Inferior parietal cortex (tissue), 1 donor: Measurements from ENCODE around the gene KRT86.

Experiments
- DNase-seq: peaks from one replicate; pipeline ENCODE4 v3.0.0-alpha.2; 2016; ENCODE audit errors: extremely low spot score

Gene KRT86

DNA sequence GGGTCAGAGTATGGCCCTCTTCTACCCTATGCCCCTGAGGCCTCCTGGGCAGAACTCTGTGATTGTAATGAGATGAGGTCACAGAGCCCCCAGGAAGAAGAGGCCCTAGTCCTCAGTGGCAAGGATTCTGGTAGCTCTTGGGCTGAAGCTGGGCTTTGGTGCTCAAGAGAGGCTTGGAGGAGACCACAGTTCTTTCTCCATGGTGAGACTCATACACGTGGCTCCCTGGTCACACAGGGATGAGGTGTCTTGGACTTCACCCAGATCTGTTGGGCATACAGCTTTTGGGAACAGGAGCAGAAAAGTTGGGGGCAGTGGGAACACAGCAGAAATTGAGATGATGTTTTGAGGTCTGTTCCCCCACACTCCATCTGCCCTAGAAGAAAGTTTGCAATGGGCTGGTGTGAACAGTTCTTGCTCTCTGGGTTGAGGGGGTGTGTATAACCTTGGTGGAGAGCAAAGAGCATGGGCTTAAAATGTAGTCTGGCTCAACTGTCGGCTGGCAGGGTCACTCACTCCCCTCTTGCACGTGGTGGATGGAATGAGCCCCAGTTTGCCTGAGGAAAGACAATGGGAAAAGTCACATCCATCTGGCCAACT, at the start of gene KRT86:
TSS of gene KRT86 (plus strand) at position 125 of the 600 bp plus-strand sequence. CDS start 27,272 bp downstream, outside the sequence.
- DNase-seq, result no peak

DNA sequence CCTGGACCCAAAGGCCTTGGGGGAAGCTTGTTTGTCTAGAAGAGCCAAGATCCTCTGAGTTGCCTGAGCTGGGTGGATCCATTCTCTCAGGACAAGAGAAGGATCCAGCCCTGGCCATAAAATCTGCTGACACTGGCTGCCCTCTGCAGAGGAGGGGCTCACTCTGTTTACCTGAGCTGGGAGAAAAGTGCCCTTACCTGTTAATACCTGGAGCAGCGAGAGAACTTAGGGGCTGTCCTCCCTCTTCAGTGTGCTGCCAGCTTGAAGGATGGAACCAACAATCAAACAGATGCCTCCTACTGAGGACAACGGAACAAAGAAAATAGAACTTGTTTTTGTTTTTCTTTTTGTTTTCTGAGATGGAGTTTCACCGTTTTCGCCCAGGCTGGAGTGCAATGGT, 48.7 kb upstream of the KRT86 start:
- DNase-seq, result no peak

DNA sequence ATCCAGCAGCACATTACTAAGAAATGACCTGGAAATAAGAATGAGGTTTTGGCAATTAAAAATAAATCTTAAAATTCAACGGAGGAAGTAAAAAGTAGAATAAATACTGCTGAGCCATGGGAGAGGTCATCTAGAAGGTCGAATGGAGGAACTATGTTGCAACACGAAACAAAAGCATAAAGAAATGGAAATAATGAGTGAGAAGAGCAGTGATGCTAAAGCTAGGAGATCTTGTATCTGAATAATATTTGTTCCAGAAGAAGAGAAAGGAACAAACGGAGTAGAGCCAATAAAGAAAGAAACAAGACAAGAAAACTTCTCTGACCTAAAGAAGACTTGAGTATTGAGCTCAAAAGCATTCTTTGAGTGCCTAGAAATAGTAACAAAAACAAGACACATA, 48.0 kb upstream of the KRT86 start:
- DNase-seq, result no peak

DNA sequence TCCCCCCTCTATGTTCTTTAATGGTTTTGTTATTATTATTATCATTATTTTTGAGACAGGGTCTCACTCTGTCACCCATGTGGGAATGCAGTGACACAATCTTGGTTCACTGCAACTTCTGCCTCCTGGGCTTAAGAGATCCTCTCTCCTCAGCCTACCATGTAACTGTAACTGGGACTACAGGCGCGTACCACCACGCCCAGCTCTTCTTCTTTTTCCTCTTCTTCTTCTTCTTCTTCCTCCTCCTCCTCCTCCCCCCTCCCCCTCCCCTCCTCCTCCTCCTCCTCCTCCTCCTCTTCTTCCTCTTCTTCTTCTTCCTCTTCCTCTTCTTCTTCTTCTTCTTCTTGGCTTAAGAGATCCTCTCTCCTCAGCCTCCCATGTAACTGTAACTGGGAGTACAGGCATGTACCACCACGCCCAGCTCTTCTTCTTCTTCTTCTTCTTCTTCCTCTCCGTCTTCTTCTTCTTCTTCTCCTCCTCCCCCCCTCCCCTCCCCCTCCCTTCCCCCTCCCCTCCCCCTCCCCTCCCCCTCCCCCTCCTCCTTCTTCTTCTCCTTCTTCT, 46.8 kb upstream of the KRT86 start:
- no peak for DNase-seq

DNA sequence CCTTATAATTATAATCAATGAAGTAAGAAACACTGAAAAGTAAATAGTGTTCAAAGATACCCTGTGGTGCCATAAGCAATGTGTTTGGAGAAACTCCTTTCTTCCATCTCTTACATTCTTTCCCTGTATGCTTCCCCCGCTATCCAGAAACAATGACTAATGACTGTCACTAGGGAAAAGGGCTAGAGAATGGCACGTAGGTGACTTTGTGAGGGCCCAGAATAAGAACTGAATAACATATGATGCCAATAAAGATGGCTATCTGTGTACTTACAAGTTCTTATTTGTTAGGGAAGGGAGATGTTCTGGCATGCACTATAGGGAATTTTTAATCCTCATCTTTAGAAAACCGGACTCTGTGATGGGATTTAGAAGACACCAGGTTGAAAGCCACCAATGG, 46.1 kb upstream of the KRT86 start:
- no peak for DNase-seq

DNA sequence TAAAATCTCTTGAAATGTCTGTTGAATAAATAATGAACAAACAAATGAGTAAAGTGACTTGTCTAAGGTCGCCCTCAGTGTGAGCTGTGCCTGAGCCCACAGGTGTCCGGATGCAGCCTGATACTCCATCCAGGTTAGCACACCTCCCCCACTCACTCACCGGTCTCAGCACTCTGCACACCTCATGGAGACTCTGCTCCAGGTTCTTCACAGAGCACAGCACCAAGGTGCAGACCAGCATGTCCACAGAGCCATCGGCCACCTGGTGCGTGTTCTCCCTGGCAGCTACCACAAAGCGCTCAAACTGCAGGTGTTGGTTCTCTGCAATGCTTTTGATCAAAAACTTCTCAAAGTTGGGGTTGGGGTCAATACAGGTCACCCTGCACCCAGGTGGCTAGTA, 45.5 kb upstream of the KRT86 start:
- DNase-seq, result no peak

DNA sequence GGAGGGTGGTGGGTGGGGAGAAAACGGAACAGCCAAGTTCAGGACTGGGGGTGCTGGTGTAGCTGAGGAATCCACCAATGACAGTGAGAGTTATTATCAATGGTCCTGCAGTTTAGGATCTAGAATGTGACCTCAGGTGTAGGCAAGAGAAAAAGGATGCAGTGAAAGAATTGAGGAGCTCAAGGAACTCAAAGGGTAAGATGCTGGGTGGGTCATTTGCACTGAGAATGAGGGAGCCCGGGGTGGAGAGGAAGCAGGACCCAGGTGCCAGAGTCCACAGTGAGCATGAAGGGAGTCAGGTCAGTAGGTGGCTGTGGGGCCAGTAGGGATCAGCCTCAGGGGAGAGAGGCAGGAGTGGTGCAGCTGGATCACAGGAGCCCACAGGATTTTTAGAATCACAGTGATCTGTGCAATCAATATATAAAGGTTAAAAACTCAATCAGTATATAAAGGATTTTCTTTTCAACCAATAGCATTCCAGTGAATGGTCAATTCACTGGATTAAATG, 44.6 kb upstream of the KRT86 start:
- no peak for DNase-seq

DNA sequence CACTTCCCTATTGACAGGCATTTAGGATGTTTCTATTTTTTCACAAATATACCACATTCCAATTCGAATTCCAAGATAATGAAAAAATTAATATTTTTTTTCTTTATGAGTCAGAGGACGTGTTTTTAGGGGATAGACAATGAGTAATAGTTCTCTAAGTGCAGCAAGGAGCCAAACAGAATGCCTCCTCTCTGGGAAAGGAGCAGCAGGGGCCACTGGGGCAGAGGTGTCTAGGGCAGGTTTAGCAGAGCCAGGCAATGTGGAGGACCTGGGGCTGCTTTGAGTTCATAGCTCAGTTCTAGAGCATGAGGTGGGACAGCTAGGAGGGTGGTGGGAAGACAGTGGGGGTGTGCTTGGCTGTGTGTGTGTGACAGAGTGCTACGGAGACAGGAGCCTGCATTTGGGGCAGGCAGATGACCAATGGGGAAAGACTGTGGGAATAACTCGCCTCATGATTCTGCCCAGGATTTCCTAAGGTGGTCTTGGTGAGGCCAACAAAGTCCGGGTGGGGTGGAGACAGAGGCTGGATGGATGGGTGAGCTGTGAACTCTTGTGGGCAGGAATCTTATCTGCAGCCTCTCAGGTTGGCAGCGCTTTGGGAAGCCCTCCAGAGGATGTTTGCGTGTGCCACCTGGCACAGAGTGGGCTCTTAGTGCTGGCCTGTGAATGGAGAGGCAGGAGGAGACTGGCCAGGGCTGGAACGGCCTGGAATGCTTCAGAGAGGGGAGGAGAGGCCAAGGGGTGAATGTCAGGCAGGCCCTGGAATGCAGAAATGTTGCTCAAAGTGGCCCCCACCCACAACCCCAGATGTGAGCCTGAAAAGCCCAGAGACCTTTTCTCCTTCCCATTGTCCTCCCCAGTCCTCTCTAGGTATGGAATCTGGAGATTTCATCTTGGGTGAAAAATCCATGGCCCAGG, 43.8 kb upstream of the KRT86 start:
- no peak for DNase-seq

DNA sequence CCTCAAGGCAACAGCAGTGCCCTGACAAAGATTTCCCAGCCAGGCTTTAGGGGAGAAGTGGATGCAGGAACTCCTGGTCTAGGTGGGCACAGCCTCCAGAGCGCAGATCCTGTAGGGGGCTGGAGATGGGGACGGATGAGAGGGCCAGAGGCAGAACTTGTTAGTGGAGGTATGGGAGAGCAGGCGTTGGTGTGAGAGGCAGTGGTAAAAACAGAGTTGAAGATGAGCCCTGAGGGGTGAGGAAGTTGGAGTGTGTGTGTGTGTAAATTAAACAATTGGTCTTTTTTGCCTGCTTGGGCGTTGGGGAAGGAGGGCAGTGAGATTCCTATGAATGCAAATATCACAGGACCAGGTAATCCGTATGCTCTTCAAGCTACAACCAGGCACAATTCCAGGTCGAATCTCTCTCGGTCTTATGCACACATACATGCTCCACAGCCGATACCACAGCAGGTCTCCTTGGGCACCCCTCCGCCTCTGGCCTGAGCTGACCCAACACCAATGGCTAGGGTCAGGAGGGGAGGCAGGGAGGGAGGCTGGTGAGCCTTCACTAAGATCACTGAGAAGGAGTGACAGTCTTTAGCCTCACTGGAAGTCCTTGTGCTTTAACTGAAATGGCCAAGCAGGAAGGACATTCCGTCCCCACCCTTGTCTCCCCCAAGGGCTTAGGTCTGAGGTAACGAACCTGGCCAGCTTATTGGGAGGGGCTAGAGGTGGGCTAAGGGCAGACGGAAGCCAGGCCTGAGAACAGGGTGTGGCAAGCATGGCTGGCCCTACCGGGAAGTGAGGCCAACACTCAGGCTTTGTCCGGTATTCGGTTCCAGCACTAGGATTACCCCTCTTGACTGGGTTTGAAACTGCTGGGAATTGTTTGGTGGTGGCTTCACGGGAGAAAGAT, 42.9 kb upstream of the KRT86 start:
- DNase-seq, result no peak

DNA sequence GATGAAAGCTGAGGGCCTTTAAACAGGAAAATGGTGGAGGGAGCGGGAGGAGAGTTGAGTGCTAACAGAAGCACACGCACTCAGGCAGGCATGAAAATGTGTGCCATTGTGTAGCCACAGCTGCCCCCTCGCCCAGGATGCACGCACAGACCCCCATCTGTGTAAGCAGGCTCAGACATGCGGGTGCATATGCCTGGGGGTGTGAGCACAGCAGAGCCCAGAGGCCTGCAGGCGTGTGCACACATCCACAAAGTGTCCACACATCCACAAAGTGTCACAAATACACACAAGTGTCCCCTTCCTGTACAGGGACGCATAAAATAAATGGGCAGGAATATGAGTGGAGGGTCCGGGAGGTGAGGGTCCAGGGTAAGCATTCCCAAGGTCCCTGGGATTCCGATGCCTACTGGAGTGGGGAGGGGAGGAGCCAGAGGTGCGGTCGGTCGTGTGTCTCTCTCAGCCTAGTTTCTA, 42.2 kb upstream of the KRT86 start:
- no peak for DNase-seq

DNA sequence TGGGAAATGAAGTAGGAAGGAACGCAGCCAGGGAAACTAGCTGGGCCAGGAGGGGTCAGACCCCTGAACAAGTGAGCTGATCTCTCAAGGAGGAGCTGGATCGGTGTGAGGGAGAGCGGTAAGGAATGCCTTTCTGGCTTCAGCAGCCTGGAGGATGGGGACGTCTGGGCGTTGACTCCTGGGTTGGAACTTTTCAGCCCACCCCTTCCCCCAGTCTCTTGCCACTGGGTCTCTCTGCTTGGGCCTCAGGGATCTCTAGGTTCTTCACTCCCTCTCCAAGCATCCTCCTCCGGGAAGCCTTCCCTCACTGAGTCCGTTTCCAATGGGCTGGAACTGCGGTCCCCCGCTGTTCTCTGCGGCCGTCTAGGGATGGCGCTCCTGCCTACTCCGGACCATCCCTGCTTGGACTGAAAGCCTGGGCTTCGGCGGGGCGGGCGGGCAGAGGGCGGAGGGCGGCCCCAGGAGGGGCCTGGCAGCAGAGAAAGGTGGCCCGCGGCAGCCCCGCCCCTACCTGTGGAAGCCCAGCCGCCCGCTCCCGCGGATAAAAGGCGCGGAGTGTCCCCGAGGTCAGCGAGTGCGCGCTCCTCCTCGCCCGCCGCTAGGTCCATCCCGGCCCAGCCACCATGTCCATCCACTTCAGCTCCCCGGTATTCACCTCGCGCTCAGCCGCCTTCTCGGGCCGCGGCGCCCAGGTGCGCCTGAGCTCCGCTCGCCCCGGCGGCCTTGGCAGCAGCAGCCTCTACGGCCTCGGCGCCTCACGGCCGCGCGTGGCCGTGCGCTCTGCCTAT, 41.6 kb upstream of the KRT86 start, which contains the start of gene KRT7:
TSS of gene KRT7 (plus strand) at position 570 of the 788 bp plus-strand sequence. CDS start at position 624, 54 bp downstream.
- DNase-seq, result no peak

DNA sequence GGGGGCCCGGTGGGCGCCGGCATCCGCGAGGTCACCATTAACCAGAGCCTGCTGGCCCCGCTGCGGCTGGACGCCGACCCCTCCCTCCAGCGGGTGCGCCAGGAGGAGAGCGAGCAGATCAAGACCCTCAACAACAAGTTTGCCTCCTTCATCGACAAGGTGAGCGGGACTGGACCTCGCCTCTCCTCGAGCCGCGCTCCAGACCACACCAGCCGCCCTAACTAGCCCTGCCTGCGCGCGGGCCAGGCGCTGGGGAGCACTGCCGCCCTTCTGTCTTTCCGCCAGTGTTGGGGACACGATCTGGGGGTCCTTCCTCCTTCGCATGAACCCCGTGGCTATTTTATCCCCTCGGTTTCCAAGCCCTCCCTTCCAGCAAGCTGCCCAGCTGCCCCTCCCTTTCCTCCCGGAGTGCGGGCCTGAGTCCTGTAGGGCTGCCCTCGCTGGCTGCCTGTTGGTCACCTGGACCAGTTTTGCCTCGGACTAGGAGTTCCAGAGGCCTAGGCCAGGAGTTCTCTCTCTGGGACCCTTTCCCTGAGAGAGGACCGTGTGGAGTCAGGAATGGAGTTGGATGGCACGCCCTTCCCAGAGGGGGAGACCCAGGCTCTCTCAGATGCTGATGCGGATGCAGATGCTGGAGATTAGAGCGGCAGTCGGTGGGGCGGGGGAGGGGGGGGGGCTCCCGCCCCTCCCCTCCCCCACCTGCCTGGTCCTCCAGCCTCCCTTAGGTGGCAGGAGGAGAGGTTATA, 40.8 kb upstream of the KRT86 start:
- no peak for DNase-seq

DNA sequence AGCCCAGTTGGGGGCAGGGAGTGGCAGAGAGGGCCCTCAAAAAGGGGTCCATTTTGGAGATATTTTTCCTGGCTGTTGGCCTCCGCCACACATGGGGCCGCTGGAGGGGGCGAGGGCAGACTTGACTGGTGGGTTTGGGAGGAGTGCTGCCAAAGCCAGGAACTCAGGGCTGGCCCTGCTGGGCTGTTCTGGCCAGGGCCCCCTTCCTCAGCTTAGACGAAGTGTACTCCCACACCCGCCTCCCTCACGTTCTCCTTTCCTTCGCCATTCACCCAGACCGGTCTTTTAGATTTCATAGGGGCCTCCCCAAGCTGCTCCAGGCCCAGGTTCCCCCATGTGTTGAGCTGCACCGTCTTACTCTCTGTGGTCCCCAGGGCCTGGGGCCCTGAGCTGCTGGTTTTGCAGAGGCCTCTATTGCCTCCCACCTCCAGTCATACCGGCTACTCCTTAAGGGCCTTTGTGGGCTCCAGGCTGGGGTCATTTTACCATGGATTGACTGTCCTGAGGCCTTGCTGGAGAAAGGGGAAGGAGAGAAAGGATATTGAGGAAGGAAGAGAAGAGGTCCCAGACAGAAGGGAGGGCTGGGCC, 40.1 kb upstream of the KRT86 start:
- no peak for DNase-seq

DNA sequence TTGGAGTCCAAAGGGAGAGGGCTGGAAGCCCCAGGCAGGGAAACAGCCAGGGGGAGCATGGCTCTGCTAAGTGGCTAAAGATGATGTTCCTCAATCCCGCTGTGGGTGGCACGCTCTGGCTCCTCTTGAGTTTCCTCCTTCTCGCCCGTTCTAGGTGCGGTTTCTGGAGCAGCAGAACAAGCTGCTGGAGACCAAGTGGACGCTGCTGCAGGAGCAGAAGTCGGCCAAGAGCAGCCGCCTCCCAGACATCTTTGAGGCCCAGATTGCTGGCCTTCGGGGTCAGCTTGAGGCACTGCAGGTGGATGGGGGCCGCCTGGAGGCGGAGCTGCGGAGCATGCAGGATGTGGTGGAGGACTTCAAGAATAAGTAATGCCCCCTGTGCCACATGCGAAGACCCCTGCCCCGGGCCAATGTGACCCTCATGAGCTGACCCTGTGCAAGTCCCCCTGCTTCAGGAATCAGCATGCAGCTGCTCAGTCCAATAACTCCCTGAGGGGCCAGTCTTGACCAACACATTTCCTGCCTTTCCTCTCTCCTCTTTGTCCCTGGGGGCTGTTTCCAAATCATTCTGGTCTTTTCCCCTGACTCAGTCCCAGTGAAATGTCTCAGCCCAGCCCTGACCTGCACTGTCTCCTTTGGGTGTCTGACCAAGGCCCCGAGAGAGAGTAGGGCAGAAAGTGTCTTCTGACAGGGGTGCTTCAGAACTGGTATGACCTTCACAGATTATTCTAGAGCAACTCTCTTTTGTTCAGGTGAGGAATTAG, 39.3 kb upstream of the KRT86 start:
- no peak for DNase-seq

DNA sequence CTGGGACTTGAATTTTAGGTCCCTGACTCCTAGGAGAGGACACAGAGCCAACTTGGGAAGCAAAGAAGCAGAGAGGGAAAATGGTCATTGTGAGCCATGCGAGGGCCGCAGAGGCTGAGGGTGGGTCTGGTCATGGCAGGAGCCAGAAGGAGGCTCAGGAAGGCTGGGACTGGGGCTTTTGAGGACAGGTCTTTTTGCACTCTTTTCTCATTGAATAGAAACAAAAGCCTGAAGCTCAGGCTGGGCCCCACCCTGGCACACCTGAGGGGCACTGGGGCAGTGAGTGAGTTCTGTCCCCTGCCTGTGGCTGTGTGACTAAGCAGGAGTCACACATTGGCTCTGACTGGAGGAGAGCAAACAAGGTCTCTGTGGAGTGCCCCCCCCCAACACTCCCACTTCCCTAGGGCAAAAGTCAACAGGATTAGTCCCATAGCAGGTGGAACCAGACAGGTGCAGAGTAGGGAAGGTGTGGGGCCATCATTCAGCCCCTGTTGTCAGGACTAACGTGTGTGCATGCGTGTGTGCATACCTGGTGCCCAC, 38.6 kb upstream of the KRT86 start:
- DNase-seq, result no peak

DNA sequence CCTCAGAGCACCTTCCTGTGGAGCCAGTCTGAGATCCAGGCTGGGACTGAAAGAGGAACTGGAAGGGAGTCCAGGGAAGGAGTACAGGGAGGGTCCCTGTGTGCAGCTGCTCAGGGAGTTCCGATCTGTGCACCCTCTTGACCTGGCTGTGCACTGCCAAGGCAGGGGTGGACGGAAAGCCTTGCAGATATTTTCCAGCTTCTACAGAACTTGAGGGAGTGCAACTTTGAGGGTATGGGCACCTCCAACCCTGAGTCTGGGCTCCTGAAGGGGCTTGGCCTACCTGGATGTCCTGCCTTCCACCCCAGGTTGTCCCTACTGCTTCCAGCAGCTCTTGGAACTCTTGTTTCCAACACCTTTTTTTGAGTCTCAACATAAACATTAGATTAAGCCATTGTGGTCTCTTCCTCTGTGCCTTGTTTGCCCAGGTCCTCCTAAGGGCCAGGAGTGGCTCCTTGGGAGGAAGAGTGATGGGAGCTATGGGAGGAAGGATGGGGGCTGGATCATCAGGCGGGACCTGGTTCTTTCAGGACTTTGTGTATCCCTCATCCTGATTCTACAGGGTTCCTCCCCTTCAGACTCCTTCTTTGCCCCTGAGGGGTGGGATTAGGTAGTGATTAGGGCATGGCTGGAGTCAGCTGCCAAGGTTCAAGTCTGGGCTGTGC, 37.9 kb upstream of the KRT86 start:
- no peak for DNase-seq

DNA sequence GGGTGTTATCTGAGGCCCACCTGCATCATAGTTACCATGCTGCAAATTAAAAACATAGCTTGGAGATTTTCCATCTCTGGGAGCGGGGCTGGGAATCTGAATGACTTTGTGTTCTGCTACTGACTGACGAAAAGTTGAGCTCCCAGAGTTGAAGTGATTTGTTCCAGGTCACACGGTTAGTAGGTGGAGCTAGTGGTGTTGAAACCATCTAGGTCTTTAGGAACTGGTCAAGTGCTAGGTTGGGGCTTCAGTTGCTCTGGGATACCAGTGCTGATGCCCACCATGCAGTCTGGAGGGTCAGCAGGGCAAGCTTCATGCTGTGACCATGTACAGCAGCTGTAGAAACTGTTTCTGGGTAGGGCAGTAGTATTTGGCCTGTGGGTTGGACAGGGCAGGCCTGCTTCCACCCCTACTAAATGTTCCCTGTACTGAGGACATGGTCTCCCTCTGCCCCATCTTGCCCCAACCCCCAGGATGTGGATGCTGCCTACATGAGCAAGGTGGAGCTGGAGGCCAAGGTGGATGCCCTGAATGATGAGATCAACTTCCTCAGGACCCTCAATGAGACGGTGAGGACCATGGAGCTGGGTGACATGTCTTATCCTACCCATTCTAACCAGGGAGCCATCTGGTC, 36.1 kb upstream of the KRT86 start:
- DNase-seq, result no peak
